ENCODE measurements around the gene XRN1. TPM values are rescaled to one million over a fixed set of nuclear protein-coding genes. Genes with fewer than 3 reads are reported as not detected.

The XRN1 gene
- total and polyA plus RNA-seq, 9 donors, result 7.6 to 49.9 (median 42.4) TPM

- H3K4me1 ChIP-seq (ENCODE audit: insufficient read depth), result no peaks in the 10 kb centered on the region
- no peak for TF ChIP-seq EP300 (IDR thresholded peaks at IDR 0.05)
- TF ChIP-seq CTCF (IDR thresholded peaks at IDR 0.05), result no peak
- TF ChIP-seq POLR2A (IDR thresholded peaks at IDR 0.05), result no peak
- no peak overlapping the region for H3K4me3 ChIP-seq
- WGBS, 3 donors, result 82 to 87% (median 85%) methylated on average over 2 of the region's 2 CpGs
- H3K36me3 ChIP-seq, result no peaks in the 10 kb centered on the region
- H3K27me3 ChIP-seq, result no peaks in the 10 kb centered on the region
- no peak for DNase-seq
- H3K9me3 ChIP-seq, result no peaks in the 10 kb centered on the region
- H3K27ac ChIP-seq, result no peak overlapping the region
- intact Hi-C loops (cut with DNase I), result no loop called here
These were observed 149.2 kb downstream of the XRN1 start for GRCh38 chr3:142298626-142299025.

- WGBS, 3 donors, result 79 to 88% (median 83%) methylated on average over 1 of the region's 1 CpG
- no peaks in the 10 kb centered on the region for H3K27me3 ChIP-seq
- H3K36me3 ChIP-seq, result no peaks in the 10 kb centered on the region
- no peak overlapping the region for H3K4me3 ChIP-seq
- no peaks in the 10 kb centered on the region for H3K9me3 ChIP-seq
- TF ChIP-seq POLR2A (IDR thresholded peaks at IDR 0.05) (no peak), EP300 (IDR thresholded peaks at IDR 0.05) (no peak), CTCF (IDR thresholded peaks at IDR 0.05) (no peak)
- intact Hi-C loops (cut with DNase I), result no loop called here
- H3K27ac ChIP-seq, result no peak overlapping the region
- no peaks in the 10 kb centered on the region for H3K4me1 ChIP-seq (ENCODE audit: insufficient read depth)
- DNase-seq, result no peak
These were observed 151.3 kb downstream of the XRN1 start for GRCh38 chr3:142296507-142296906.

GRCh38 chr3:142287866-142288638 is 159.8 kb downstream of the XRN1 start:
- intact Hi-C loops (cut with DNase I), result loop anchor here in 1 of 4 donors (10.0 kb wide), 1 partner anchor 323 kb away; no protein-coding TSS in a partner anchor

GRCh38 chr3:142285083-142285517 is 162.7 kb downstream of the XRN1 start:
- intact Hi-C loops (cut with DNase I), result loop anchor here in 1 of 4 donors (10.0 kb wide), 1 partner anchor 320 kb away; no protein-coding TSS in a partner anchor
- H3K4me3 ChIP-seq, result no peak overlapping the region
- H3K36me3 ChIP-seq, result no peaks in the 10 kb centered on the region
- WGBS, 3 donors, result 21 to 44% (median 33%) methylated on average over 2 of the region's 2 CpGs
- peak in 2 of 5 donors; percentile 24 to 27 for DNase-seq
- no peak overlapping the region for H3K27ac ChIP-seq
- no peak for TF ChIP-seq POLR2A (IDR thresholded peaks at IDR 0.05)
- TF ChIP-seq CTCF (IDR thresholded peaks at IDR 0.05), result no peak
- no peak for TF ChIP-seq EP300 (IDR thresholded peaks at IDR 0.05)
- H3K4me1 ChIP-seq (ENCODE audit: insufficient read depth), result peaks cover 1% of the 10 kb centered on the region
- H3K9me3 ChIP-seq, result no peaks in the 10 kb centered on the region
- H3K27me3 ChIP-seq, result no peaks in the 10 kb centered on the region

More at GRCh38 chr3:142287866-142288638, 159.8 kb downstream of the XRN1 start:
- Histone ChIP-seq H3K4me3 (no peak overlapping the region), H3K4me1 (ENCODE audit: insufficient read depth) (peaks cover 1% of the 10 kb centered on the region), H3K9me3 (no peaks in the 10 kb centered on the region), H3K36me3 (no peaks in the 10 kb centered on the region), H3K27me3 (no peaks in the 10 kb centered on the region), H3K27ac (no peak overlapping the region)
- WGBS, 3 donors, result 94 to 96% (median 95%) methylated on average over 5 of the region's 5 CpGs
- TF ChIP-seq POLR2A (IDR thresholded peaks at IDR 0.05) (no peak), CTCF (IDR thresholded peaks at IDR 0.05) (no peak), EP300 (IDR thresholded peaks at IDR 0.05) (no peak)
- no peak for DNase-seq
